HCT116 (cell line): Measurements from ENCODE around the gene SHROOM3. TPM values are rescaled to one million over a fixed set of nuclear protein-coding genes. Genes with fewer than 3 reads are reported as not detected.

Experiments
- ATAC-seq: fragments of 200-7000 bp; cut with Tn5 transposase; 2 replicates; pipeline ENCODE4 v1.9.1; 2020; ENCODE audit warnings: mild to moderate bottlenecking, moderate library complexity
- BruUV-seq: library from RNA; stranded (reverse); fragments of 400-500 nt; replicated peaks from 2 replicates; lab custom pipeline; 2021; lab: Mats Ljungman, UMichigan
- CTCF ChIA-PET: fragments of 300-600 bp; sonication (Branson Sonifier 250); formaldehyde crosslinking; loops from one replicate; lab custom pipeline; 2021; ENCODE audit warnings: antibody characterized with exemption; lab: Charles Lee
- POLR2A ChIA-PET: fragments of 300-600, 350-600 bp; sonication (Branson Sonifier 250); formaldehyde crosslinking; loops from one replicate; lab custom pipeline; 2021; ENCODE audit warnings: antibody characterized with exemption; lab: Charles Lee
- RAD21 ChIA-PET, 2 experiments: fragments of 300-600 bp; sonication (Branson Sonifier 250); formaldehyde crosslinking; loops; one replicate each; lab custom pipeline; 2023; ENCODE audit warnings: low total read pairs in 2 of 2; ENCODE audit not compliant: uncharacterized antibody in 2 of 2, unreplicated experiment in 2 of 2, low non-redundant PET in 1 of 2; lab: Charles Lee
- DNase-seq: peaks from one replicate; pipeline ENCODE4 v3.0.0-alpha.2; 2010; ENCODE audit warnings: low read depth, low spot score
- H2AFZ ChIP-seq: fragments of 200-600 bp; shearing (Covaris generic), sonication (generic); 2 replicates; pipeline ENCODE4 v1.6.1; 2017; ENCODE audit warnings: low read depth, mixed run types, mixed read lengths, antibody characterized with exemption, low read length; ENCODE audit not compliant: poor library complexity, severe bottlenecking
- H3K27ac ChIP-seq: 2 replicates; pipeline ENCODE4 v1.5.1; 2012; ENCODE audit warnings: low read depth, low read length
- H3K27me3 ChIP-seq: fragments of 200-600 bp; sonication (generic); 2 replicates; pipeline ENCODE4 v1.6.1; 2016; ENCODE audit warnings: mixed run types, low read length, mixed read lengths; ENCODE audit not compliant: insufficient read depth
- H3K36me3 ChIP-seq, 2 experiments: fragments of 200-500 bp in 1 of 2; fragments of 200-600 bp in 1 of 2; sonication (Bioruptor generic) in 1 of 2; sonication (generic) in 1 of 2; 2 replicates each; pipeline versions ENCODE4 v1.5.1 to v1.6.1; 2014 to 2016; ENCODE audit warnings: low read length in 2 of 2, inconsistent platforms in 1 of 2, mixed read lengths in 1 of 2, mixed run types in 1 of 2; ENCODE audit not compliant: insufficient read depth in 2 of 2, control insufficient read depth in 1 of 2
- H3K4me1 ChIP-seq, 2 experiments: fragments of 200-600 bp in 1 of 2; sonication (generic) in 1 of 2; 2 replicates each; pipeline versions ENCODE4 v1.5.1 to v1.6.1; 2012 to 2017; ENCODE audit warnings: low read length in 2 of 2, inconsistent platforms in 1 of 2, mild to moderate bottlenecking in 1 of 2, mixed read lengths in 1 of 2, mixed run types in 1 of 2, moderate library complexity in 1 of 2; ENCODE audit not compliant: insufficient read depth in 2 of 2, control insufficient read depth in 1 of 2
- H3K4me2 ChIP-seq: fragments of 200-600 bp; sonication (generic); 2 replicates; pipeline ENCODE4 v1.6.1; 2017; ENCODE audit warnings: mixed run types, low read length, mixed read lengths
- H3K4me3 ChIP-seq, 2 experiments: fragments of 200-600 bp in 1 of 2; sonication (generic) in 1 of 2; replicated peaks in 1 of 2; 2 replicates each; pipeline ENCODE4 v1.5.1; 2011 to 2016; ENCODE audit warnings: low read length in 2 of 2, control low read depth in 1 of 2, low read depth in 1 of 2, mild to moderate bottlenecking in 1 of 2, mixed read lengths in 1 of 2, mixed run types in 1 of 2
- H3K79me2 ChIP-seq: fragments of 200-600 bp; sonication (generic); 2 replicates; pipeline ENCODE4 v1.6.1; 2017; ENCODE audit warnings: mild to moderate bottlenecking, mixed run types, low read length, moderate library complexity, mixed read lengths; ENCODE audit not compliant: insufficient read depth
- H3K9ac ChIP-seq: fragments of 200-600 bp; sonication (generic); 2 replicates; pipeline ENCODE4 v1.6.1; 2016; ENCODE audit warnings: low read length, mixed read lengths
- H3K9me2 ChIP-seq: fragments of 200-600 bp; sonication (generic), shearing (Covaris generic); 2 replicates; pipeline ENCODE4 v1.6.1; 2017; ENCODE audit warnings: mixed run types, mild to moderate bottlenecking, moderate library complexity; ENCODE audit not compliant: insufficient read depth
- H3K9me3 ChIP-seq, 2 experiments: fragments of 200-500 bp in 1 of 2; fragments of 200-600 bp in 1 of 2; sonication (Bioruptor generic) in 1 of 2; sonication (generic) in 1 of 2; 2 replicates each; pipeline ENCODE4 v1.6.1; 2014 to 2017; ENCODE audit warnings: low read length in 2 of 2, mixed read lengths in 2 of 2, inconsistent platforms in 1 of 2, low read depth in 1 of 2, mild to moderate bottlenecking in 1 of 2, mixed run types in 1 of 2, moderate library complexity in 1 of 2; ENCODE audit not compliant: control insufficient read depth in 1 of 2, insufficient read depth in 1 of 2
- H4K20me1 ChIP-seq: fragments of 200-600 bp; sonication (generic), shearing (Covaris generic); 2 replicates; pipeline ENCODE4 v1.6.1; 2017; ENCODE audit warnings: mixed run types, mild to moderate bottlenecking, moderate library complexity; ENCODE audit not compliant: insufficient read depth
- CTCF ChIP-seq, 3 experiments: fragments of 200-600 bp in 1 of 3; sonication (generic) in 1 of 3; IDR thresholded peaks in 2 of 3; conservative IDR thresholded peaks in 1 of 3; 2 replicates each; pipeline ENCODE4 v1.5.1; 2012 to 2017; ENCODE audit warnings: low read depth in 2 of 3, low read length in 2 of 3, antibody characterized with exemption in 1 of 3, borderline replicate concordance in 1 of 3, control low read depth in 1 of 3, mild to moderate bottlenecking in 1 of 3, mixed read lengths in 1 of 3, mixed run types in 1 of 3, moderate library complexity in 1 of 3; ENCODE audit not compliant: insufficient read depth in 1 of 3
- ELF1 ChIP-seq: IDR thresholded peaks from 2 replicates; pipeline ENCODE4 v1.6.1; 2012; ENCODE audit warnings: low read depth, borderline replicate concordance
- MAX ChIP-seq: IDR thresholded peaks from 2 replicates; pipeline ENCODE4 v1.6.1; 2012
- RAD21 ChIP-seq: IDR thresholded peaks from 2 replicates; pipeline ENCODE4 v1.6.1; 2012; ENCODE audit warnings: low read depth, mild to moderate bottlenecking
- TCF7L2 ChIP-seq: IDR thresholded peaks from 2 replicates; pipeline ENCODE4 v1.7.0; 2011; ENCODE audit warnings: borderline replicate concordance, inconsistent platforms; ENCODE audit not compliant: insufficient read depth, insufficient read length; ENCODE audit errors: extremely low read depth
- intact Hi-C: fragments of 100-400 bp; cut with micrococcal nuclease; formaldehyde crosslinking; loops from 2 replicates; pipeline ENCODE4 v1.10.0; 2022
- total RNA-seq: library from RNA; stranded (reverse); gene quantifications from one replicate; pipeline ENCODE4 v1.2.1, GENCODE V29; 2021; ENCODE audit not compliant: unreplicated experiment

Gene SHROOM3
- total RNA-seq, 1 experiment from 2014 or later = 22.5 TPM

GRCh38 chr4:76783836-76784235 lies 348.8 kb downstream of the SHROOM3 start:
- ATAC-seq = peak; percentile 39
- no peak overlapping the region; the same call in 1 of the 2 replicates for H3K27ac ChIP-seq
- no peaks in the 10 kb centered on the region for H4K20me1 ChIP-seq
- H3K4me3 ChIP-seq = no peak overlapping the region
- POLR2A ChIA-PET = no interaction called here
- RAD21 ChIA-PET = interaction anchor here in 1 of 2 experiments (0.5 kb wide), 1 partner anchor 288 kb away, joined by 3 read pairs; no protein-coding TSS in a partner anchor
- H2AFZ ChIP-seq = no peak overlapping the region
- no peak overlapping the region for H3K9ac ChIP-seq
- no peaks in the 10 kb centered on the region for H3K9me3 ChIP-seq
- no peaks in the 10 kb centered on the region for H3K27me3 ChIP-seq
- no peak for TF ChIP-seq TCF7L2
- H3K4me1 ChIP-seq = peaks cover 45 to 48% of the 10 kb centered on the region in 2 experiments
- no TSS peak for BruUV-seq
- intact Hi-C loops = loop anchor here (5.0 to 10.0 kb wide), 2 partner anchors 113 to 161 kb away; partner anchors contain the start of genes SEPTIN11 and SOWAHB
- DNase-seq = no peak
- H3K4me2 ChIP-seq = peak overlapping the region; percentile 56; the same call in 1 of the 2 replicates
- no peaks in the 10 kb centered on the region for H3K36me3 ChIP-seq
- H3K9me2 ChIP-seq = no peaks in the 10 kb centered on the region
- CTCF ChIA-PET = interaction anchor here (1.0 to 2.0 kb wide), 6 partner anchors 10 to 52 kb away, joined by 3 to 4 read pairs (median 3); no protein-coding TSS in a partner anchor
- H3K79me2 ChIP-seq = no peaks in the 10 kb centered on the region

- Histone ChIP-seq H3K9me2 (no peaks in the 10 kb centered on the region), H3K4me3 (no peak overlapping the region), H2AFZ (no peak overlapping the region), H4K20me1 (no peaks in the 10 kb centered on the region), H3K27me3 (no peaks in the 10 kb centered on the region), H3K4me2 (peak overlapping the region; percentile 56; the same call in 1 of the 2 replicates), H3K36me3 (no peaks in the 10 kb centered on the region), H3K9me3 (no peaks in the 10 kb centered on the region), H3K4me1 (peaks cover 45 to 48% of the 10 kb centered on the region in 2 experiments), H3K79me2 (no peaks in the 10 kb centered on the region), H3K9ac (no peak overlapping the region), H3K27ac (no peak overlapping the region)
- no TSS peak for BruUV-seq
- ChIA-PET RAD21 (no interaction called here), CTCF (interaction anchor here (1.0 to 2.0 kb wide), 6 partner anchors 9 to 52 kb away, joined by 3 to 4 read pairs (median 3); no protein-coding TSS in a partner anchor), POLR2A (no interaction called here)
- no peak for DNase-seq
- TF ChIP-seq RAD21 = peak; percentile 34; the same call in 1 of the 2 replicates
- TF ChIP-seq MAX = no peak
- no peak for TF ChIP-seq ELF1
- peak; percentile 7 to 67 (median 62); a peak in 4 of 6 replicates for TF ChIP-seq CTCF (IDR thresholded peaks at IDR 0.05 in 2 of 3, conservative IDR thresholded peaks at IDR 0.05 in 1 of 3; ENCODE audit: borderline replicate concordance in 1 of 3, insufficient read depth in 1 of 3, low read depth in 2 of 3, low read length in 2 of 3)
- ATAC-seq = peak; percentile 61
- intact Hi-C loops = loop anchor here (5.0 to 10.0 kb wide), 2 partner anchors 113 to 161 kb away; partner anchors contain the start of genes SEPTIN11 and SOWAHB
Observed at GRCh38 chr4:76784237-76784636, 349.2 kb downstream of the SHROOM3 start.
